HG03571 (cell line): ENCODE data around the gene STX16.

ENCODE experiments used
- ATAC-seq: cut with Tn5 transposase; IDR thresholded peaks from one replicate; pipeline ENCODE4 v1.9.1; 2021; ENCODE audit not compliant: unreplicated experiment

Gene STX16

DNA sequence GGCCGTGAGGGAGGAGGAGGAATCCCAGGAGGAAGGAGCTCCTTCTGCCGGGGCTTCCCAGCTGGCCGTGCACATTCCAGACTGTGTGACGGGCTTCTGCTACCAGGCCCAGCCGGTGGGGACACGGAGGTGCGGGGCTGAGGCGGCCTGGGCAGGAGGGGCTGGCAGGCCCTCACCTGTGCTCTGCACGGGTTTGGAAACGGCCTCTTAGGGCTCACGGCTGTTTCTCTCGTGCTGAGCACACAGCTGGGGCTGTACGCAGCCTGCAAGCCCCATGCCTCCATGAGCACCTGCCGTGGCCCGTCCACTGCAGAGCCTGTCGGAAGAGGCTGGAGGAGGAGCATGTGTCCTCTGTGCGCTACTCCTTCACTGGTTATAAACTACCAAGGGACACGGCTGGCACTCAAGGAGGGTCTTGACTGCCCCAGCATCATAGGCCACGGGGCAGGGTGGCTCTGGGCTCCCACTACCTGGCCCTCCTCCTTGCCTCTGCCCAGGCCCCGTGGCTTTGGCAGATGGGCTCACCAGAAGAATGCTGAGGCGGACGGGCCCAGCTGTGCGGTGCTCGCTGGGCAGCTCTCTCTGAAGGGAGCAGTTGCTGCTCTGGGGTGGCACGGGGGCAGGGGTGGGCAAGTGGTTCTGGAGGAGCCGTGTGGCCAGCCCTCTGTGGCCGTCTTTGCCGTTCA is 57.3 kb downstream of the STX16 start:
- no peak for ATAC-seq

DNA sequence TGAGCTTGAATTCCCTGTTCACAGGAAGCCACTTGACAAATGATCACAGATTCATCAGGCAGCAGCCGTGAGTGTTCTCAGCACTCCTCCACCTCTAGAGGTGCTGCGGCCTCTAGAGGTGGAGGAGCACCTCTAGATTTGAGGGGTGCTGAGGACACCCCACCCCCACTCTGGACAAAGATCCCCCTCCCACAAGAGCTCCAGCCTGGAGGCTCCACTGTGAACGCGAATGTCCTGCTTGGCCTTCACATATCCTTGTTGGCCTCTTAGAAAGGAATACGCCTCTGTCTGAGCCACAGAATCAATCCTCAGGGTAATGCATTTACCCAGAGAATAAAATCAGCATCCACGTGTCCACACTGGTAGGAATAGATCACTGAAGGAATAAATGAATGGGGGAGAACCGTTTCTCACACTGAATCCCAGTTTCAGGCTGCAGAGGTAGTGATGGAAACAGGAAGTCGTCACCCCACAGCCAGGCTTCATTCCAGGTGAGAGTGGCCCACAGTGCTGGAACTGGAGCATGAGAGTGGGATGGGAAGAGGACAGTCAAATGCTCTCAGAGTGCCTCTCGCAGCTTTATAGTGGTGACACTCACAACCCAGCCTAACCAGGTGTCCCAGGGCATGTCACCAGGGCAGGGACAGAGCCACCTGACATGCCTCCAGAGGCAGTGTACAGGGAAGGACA is 58.1 kb downstream of the STX16 start:
- ATAC-seq, result no peak

DNA sequence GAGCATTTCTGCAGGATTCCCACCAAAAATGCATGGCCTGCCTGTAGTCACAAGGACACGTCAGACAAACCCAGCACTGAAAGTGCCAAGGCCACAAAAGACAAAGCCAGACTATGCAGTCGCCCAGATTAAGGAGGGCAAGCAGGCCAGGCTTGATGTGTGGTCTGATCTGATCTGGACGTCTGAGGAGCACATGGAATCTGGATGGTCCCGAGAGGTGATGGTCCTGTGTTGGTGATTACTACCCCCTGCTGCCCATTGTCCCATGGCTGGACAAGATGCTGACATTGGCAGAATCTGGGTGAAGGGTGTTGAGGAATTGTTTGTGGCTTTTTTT is 58.6 kb downstream of the STX16 start:
- ATAC-seq, result no peak

DNA sequence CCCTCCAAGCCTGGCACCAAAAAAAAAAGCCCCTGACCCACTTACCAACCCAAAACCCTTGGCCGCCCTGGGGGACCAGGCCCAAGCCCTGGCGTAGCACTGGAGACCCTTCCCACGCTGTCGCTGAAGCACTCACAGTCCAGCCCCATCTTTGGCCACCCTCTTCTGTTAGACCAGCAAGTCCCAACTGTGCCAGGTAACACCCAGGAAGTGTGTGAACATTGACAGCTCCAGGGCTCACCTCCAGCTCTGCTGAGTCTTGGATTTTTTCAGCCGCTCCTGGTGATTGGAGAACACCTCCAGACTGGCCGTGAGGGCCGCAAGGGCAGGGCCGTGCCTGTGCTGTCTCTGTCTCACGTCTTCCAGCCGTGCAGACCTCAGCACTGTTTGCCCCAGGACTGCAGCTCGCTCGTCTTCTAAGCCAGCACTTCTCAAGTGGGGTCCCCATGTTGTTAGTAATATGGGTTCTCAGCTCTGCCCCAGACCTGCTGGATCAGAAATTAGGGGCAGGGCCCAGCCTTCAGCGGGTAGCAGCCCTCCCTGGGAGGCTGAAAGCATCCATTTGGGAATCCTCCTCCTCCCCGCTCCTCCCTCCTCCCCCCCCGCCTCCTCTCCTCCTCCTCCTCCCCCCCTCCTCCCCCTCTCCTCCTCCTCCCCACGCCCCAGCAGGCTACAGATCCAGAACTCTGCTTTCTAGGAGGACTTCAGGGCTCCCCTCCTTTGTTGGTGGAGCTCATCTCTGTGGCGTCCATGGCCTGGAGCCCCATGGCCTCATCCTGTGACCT is 59.6 kb downstream of the STX16 start:
- no peak for ATAC-seq

DNA sequence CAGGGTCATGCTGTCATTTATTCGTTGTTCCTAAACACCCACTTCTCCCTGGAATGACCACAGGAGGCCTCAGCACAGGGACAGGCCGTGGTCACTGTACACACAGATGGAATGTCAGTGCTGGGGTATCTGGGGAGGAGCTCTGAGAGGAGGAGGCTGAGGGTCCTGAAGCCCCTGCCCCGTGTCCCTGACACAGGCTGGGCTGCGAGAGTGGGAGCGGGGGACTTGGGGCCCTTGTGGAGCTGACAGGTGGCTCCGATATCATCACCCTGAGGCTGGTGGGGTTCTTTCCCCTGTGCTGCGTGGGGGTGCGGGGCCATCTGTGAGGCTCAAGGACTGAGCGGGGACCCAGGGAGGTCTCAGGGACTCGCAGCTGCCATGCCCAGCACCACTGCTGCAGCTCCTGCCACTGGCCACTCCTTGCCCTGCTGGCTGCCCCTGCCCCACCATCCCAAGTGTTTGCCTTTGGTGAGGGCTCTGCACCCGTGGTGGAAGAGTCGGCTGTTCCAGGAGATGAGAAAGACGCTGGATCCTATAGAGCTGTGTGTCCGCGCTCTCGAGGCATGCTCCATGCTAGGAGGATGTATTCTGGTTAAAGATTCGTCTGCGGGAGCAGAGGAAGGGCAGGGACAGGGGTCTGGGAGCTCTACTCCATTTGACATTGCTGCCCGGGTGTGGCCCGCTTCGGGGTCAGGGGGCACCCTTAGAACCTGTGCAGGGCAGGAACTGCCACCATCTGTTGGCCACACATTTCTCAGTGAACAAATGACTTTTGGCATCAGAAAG is 60.4 kb downstream of the STX16 start:
- no peak for ATAC-seq

DNA sequence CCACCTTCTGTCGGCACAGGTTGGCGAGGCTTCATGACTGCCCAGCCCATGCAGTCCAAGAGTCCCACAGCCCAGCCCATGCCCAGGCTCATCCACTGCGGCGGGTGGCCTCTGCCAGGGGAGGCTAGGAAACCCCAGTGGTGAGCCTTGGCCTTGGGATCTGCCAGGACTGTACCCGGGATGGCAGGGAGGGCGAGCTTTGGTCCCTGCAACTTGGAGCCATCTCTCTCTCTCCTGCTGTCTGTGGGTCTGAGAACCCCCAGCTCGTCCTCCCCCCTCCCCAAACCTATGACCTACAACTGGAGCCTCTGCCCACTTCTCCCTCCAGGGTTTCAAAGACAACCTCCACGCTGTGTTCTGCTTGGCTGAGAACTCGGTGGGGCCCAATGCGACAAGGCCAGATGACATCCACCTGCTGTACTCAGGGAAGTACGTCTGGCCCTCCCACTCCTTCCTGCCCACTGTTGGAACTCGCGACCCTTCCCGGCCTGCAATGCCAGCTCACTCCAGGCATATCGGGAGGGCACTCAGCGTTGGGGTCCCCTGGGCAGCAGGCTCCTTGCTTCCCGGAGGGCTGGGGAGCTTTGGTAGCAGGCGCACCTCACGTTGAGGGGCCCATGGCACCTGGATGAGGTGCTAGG is 61.2 kb downstream of the STX16 start:
- no peak for ATAC-seq

GRCh38 chr20:58712806-58713731 is 62.0 kb downstream of the STX16 start:
- ATAC-seq, result no peak

- ATAC-seq, result no peak
Measured at GRCh38 chr20:58713801-58714339, 62.8 kb downstream of the STX16 start.

DNA sequence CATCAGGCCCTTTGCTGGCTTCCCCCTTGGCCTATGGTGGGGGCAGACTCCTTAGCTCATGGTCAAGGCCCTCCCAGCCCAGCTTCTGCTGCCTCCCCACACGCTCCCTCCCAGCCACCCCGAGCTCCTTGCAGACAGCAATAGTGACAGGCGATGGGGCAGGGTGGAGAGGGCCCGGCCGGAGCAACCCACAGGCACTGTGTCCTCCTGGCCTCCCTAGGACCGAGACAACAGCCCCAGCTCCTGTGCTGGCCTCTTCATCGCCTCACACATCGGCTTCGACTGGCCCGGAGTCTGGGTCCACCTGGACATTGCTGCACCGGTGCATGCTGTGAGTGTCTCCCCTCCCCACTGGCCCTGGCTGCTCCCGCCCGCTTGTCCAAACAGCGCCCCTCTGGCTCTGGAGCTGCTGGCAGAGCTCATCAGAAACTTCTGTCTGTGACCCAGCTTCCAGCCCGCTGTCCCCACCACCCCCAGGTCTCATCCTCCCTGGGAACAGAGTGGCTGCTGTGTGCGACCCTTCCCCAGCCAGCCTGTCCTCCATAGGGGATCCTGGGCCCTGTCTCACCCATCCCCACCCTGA is 63.3 kb downstream of the STX16 start:
- no peak for ATAC-seq

GRCh38 chr20:58714923-58715351 is 63.9 kb downstream of the STX16 start:
- ATAC-seq, result no peak

GRCh38 chr20:58715391-58715800 is 64.3 kb downstream of the STX16 start:
- no peak for ATAC-seq

DNA sequence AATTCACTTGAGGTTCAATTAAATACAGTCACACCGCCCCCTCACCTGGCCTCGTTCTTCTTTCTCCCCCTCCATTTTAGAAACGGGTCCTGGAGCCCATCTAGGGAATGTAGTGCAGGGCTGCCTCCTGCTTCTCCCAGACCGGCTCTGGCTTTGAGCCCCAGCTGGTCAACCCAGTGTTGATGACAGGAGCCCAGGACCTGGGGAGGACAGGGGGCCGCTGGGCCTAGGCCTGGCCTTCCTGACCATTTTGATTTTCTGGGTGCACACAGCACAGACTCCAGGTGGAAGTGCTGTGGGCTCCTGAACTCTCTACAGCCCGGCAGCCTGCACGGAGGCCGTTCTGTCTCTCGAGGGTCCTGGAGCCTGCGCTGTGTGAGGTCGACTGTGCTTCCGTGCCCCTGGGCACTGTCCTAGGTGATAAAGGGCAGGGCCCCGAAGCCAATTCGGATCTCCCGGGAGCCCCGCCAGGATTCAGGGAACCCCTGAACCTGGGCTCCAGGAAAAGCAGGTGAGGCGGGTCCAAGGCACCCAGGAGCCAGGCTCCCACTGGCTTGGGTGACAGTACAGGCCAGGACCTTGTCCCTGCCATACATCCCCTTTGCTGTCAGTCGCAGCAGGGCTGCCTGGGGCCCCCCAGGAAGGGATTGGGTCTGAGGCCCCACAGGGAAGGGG is 64.9 kb downstream of the STX16 start:
- ATAC-seq, result no peak

DNA sequence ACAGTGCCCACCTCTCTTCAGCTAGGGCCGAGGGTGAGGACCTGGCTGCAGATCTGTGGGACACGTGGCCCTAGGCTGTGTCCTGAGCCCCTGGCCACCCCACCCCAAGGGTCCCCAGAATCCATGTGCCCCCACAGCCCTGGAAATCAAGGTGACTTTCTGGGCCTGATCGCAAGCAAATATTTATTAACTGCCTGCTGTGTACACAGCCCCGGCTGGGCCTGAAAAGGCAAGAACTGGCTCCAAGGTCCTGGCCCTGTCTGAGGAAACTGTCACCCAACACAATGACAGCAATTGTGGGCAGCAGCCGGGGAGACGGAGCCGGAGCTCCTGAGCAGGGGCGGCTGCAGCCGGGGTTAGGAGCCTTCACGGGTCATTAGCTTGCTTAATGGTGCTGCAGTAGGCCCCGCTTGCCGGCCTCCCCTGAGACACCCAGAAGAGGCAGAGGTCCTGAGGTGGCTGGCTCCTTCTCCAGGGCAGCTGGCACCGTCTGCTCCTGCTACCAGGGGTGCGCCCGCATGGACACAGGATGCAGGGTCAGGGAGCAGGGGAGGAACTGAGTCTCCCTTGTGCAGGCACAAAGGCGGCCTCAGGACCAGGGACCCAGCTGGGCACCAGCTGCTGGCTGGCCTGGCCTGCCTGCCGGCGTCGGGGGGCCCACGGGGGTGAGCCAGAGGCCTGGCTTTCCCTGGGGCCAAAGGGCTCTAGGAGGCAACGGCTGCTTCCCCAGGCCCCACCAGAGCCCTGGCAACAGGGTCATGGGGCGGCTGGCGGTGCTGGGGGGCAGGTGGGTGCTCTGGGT is 65.6 kb downstream of the STX16 start:
- ATAC-seq, result no peak

DNA sequence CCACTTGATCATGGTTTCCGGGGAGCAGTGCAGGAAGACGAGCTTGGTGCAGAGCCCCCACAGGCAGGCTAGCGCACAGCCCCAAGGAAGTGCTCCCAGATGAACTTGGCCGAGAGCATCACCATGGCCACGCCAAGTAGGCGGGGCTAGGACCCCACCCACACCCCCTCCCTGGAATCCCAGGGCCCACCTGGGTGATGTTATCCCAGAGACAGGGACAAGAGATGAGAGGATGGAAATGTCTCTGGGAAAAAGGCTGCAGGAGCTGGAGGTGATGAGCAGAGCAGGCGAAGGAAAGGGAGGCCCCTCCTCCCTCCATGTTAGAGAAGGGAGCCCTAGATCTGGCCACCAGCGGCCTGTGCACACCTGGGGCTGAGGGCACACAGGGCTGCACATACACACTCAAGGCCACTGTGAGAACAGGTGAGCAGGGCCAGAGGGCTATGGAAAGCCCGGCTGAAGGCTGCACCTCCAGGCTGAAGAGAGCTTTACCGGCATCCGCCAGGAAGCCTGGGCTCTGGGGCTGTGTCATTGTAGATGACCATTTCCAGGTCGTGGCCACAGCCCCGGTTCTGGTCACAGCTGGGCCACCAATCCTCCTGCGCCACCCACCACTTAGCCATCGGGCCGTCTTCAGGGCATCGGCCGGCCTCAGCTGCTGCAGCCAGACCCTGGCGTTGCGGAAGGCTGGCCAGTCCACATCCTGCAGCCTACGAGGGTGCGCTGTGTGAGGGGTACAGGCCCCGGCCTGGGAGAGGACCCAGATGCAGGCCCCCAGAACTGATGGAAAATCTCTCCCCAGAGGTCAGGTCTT is 66.4 kb downstream of the STX16 start:
- no peak for ATAC-seq

DNA sequence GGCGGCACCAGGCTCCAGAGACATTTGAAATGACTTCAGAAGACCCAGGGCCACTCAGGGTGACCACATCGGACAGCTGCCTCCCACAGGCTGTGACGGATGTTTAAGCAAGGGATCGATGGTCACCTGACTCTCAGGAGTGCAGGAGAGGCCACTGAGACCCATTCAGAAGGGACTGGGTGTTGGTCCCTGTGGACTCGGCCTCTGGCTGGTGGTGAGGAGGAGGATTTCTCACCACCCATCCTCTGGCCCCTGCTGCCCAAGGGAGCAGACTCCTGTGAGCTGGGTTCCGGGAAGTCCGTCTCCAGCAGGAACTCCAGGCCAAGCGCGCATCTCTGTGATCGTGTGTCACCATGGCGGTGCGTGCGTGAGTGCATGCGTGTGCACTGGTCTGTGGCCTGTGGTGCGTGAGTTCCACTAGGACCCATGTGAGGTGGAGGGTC is 67.1 kb downstream of the STX16 start:
- ATAC-seq, result no peak

- ATAC-seq, result no peak
Measured at GRCh38 chr20:58718729-58719128, 67.6 kb downstream of the STX16 start.

- no peak for ATAC-seq
Measured at GRCh38 chr20:58719258-58719657, 68.2 kb downstream of the STX16 start.
